Panc1 (cell line): ENCODE results near the gene TEX11.

Experiments used
- POLR2AphosphoS5 ChIP-seq: IDR thresholded peaks from 2 replicates; pipeline ENCODE4 v1.6.1; 2012; ENCODE audit warnings: mild to moderate bottlenecking, low read depth, low read length, moderate library complexity
- REST ChIP-seq, 2 experiments: IDR thresholded peaks; 2 replicates each; pipeline ENCODE4 v1.6.1; 2011 to 2012; ENCODE audit warnings: low read depth in 2 of 2, control low read depth in 1 of 2, low read length in 1 of 2, mild to moderate bottlenecking in 1 of 2, moderate library complexity in 1 of 2; ENCODE audit not compliant: insufficient read depth in 1 of 2
- SIN3A ChIP-seq: IDR thresholded peaks from 2 replicates; pipeline ENCODE4 v1.6.1; 2012; ENCODE audit warnings: low read depth, mild to moderate bottlenecking, low read length, moderate library complexity, borderline replicate concordance; ENCODE audit not compliant: insufficient read depth
- TCF7L2 ChIP-seq: IDR thresholded peaks from 2 replicates; pipeline ENCODE4 v1.6.1; 2011; ENCODE audit warnings: mild to moderate bottlenecking, low read depth, low read length, inconsistent platforms
- TF ChIP-seq, protein P1 (sequence below): fragments of 450-650 bp; IDR thresholded peaks from 2 replicates; pipeline ENCODE4 v1.5.1; 2017; ENCODE audit warnings: mild to moderate bottlenecking

DNA sequence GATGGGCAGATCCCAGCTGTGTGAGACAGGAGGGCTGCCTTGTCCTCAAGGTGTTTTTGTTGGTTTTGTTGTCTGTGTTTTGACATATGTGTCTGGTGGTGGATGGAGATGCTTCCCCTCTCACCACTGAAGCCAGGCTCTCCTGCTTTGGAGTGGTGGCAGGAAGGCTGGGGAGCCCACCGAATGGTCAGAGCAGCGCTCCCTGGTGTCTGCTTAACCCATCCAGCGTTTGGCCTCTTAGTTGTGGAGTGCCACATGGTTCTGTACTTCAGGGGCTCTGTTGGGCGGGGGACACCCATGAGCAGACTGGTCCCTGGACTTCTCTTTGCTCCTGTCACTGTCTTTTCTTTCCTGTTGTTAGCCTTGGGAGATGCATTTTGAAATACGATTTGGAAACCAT, 412.0 kb downstream of the TEX11 start:
- TF ChIP-seq, protein P1, sequence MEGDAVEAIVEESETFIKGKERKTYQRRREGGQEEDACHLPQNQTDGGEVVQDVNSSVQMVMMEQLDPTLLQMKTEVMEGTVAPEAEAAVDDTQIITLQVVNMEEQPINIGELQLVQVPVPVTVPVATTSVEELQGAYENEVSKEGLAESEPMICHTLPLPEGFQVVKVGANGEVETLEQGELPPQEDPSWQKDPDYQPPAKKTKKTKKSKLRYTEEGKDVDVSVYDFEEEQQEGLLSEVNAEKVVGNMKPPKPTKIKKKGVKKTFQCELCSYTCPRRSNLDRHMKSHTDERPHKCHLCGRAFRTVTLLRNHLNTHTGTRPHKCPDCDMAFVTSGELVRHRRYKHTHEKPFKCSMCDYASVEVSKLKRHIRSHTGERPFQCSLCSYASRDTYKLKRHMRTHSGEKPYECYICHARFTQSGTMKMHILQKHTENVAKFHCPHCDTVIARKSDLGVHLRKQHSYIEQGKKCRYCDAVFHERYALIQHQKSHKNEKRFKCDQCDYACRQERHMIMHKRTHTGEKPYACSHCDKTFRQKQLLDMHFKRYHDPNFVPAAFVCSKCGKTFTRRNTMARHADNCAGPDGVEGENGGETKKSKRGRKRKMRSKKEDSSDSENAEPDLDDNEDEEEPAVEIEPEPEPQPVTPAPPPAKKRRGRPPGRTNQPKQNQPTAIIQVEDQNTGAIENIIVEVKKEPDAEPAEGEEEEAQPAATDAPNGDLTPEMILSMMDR: no peak
- TF ChIP-seq POLR2AphosphoS5 (no peak), SIN3A (no peak), REST (IDR thresholded peaks at IDR 0.05; ENCODE audit: insufficient read depth in 1 of 2, low read depth in 2 of 2, low read length in 1 of 2) (no peak), TCF7L2 (no peak)
